Trophoblast cell (in vitro differentiated cells and primary cell): Measurements from ENCODE around the gene FPR1.

Source experiments
- DNase-seq, 2 donors: peaks; one replicate each; pipeline ENCODE4 v3.0.0-alpha.2; 2016
- H2AFZ ChIP-seq: 2 replicates; pipeline ENCODE4 v1.6.1; 2013; ENCODE audit warnings: low read length, moderate library complexity, mild to moderate bottlenecking; ENCODE audit not compliant: insufficient read depth, poor library complexity
- H2AK5ac ChIP-seq: 2 replicates; pipeline ENCODE4 v1.6.1; 2013; ENCODE audit warnings: mild to moderate bottlenecking, low read length
- H2BK120ac ChIP-seq: 2 replicates; pipeline ENCODE4 v1.6.1; 2013; ENCODE audit warnings: low read length, mild to moderate bottlenecking, moderate library complexity; ENCODE audit not compliant: insufficient read depth, poor library complexity
- H2BK12ac ChIP-seq: 2 replicates; pipeline ENCODE4 v1.6.1; 2013; ENCODE audit warnings: mild to moderate bottlenecking, low read length, moderate library complexity
- H2BK5ac ChIP-seq: 2 replicates; pipeline ENCODE4 v1.6.1; 2013; ENCODE audit warnings: low read length, low read depth, moderate library complexity, mild to moderate bottlenecking; ENCODE audit not compliant: poor library complexity
- H3K14ac ChIP-seq: 2 replicates; pipeline ENCODE4 v1.6.1; 2013; ENCODE audit warnings: mild to moderate bottlenecking, low read length
- H3K18ac ChIP-seq: 2 replicates; pipeline ENCODE4 v1.6.1; 2013; ENCODE audit warnings: mild to moderate bottlenecking, low read length
- H3K23ac ChIP-seq: 2 replicates; pipeline ENCODE4 v1.6.1; 2013; ENCODE audit warnings: low read length
- H3K27ac ChIP-seq: 2 replicates; pipeline ENCODE4 v1.5.1; 2013; ENCODE audit warnings: low read depth, mild to moderate bottlenecking, inconsistent platforms, low read length, moderate library complexity
- H3K27me3 ChIP-seq: 2 replicates; pipeline ENCODE4 v1.6.1; 2013; ENCODE audit warnings: inconsistent platforms, mild to moderate bottlenecking, low read length, moderate library complexity; ENCODE audit not compliant: insufficient read depth
- H3K36me3 ChIP-seq, 2 experiments: 1 replicate in 1 of 2; 2 replicates in 1 of 2; pipeline ENCODE4 v1.6.1; 2013; ENCODE audit warnings: low read length in 2 of 2, mild to moderate bottlenecking in 2 of 2, moderate library complexity in 1 of 2; ENCODE audit not compliant: insufficient read depth in 2 of 2, control insufficient read depth in 1 of 2
- H3K4ac ChIP-seq: 2 replicates; pipeline ENCODE4 v1.6.1; 2013; ENCODE audit warnings: low read depth, mild to moderate bottlenecking, low read length, moderate library complexity
- H3K4me1 ChIP-seq, 2 experiments: 1 replicate in 1 of 2; 2 replicates in 1 of 2; pipeline ENCODE4 v1.6.1; 2013; ENCODE audit warnings: low read length in 2 of 2, mild to moderate bottlenecking in 2 of 2, moderate library complexity in 1 of 2; ENCODE audit not compliant: insufficient read depth in 2 of 2, control insufficient read depth in 1 of 2
- H3K4me2 ChIP-seq: 2 replicates; pipeline ENCODE4 v1.6.1; 2013; ENCODE audit warnings: inconsistent platforms, mild to moderate bottlenecking, low read length, moderate library complexity
- H3K4me3 ChIP-seq: 2 replicates; pipeline ENCODE4 v1.5.1; 2013; ENCODE audit warnings: mild to moderate bottlenecking, low read depth, low read length, inconsistent platforms
- H3K79me1 ChIP-seq: one replicate; pipeline ENCODE4 v1.6.1; 2013; ENCODE audit warnings: low read length
- H3K79me2 ChIP-seq: 2 replicates; pipeline ENCODE4 v1.6.1; 2013; ENCODE audit warnings: low read length, mild to moderate bottlenecking; ENCODE audit not compliant: control insufficient read depth, insufficient read depth, poor library complexity
- H3K9ac ChIP-seq: 2 replicates; pipeline ENCODE4 v1.6.1; 2013; ENCODE audit warnings: mild to moderate bottlenecking, low read length
- H3K9me3 ChIP-seq: 2 replicates; pipeline ENCODE4 v1.6.1; 2013; ENCODE audit warnings: low read depth, mild to moderate bottlenecking, control low read depth, inconsistent platforms, low read length; ENCODE audit not compliant: insufficient read depth
- H4K12ac ChIP-seq: 2 replicates; pipeline ENCODE4 v1.6.1; 2013; ENCODE audit warnings: low read depth, mild to moderate bottlenecking, low read length, moderate library complexity
- H4K8ac ChIP-seq: 2 replicates; pipeline ENCODE4 v1.6.1; 2013; ENCODE audit warnings: low read depth, mild to moderate bottlenecking, low read length, moderate library complexity
- H4K91ac ChIP-seq: one replicate; pipeline ENCODE4 v1.6.1; 2013; ENCODE audit warnings: low read depth, mild to moderate bottlenecking, low read length, moderate library complexity
- WGBS: extraction: QIAGEN DNeasy Blood & Tissue Kit; methylation state at CpG from one replicate; pipeline ENCODE4 v1.1.7; 2013; ENCODE audit warnings: missing lambda C conversion rate; ENCODE audit not compliant: insufficient read length, insufficient coverage; ENCODE audit errors: extremely low coverage; 5-methylcytosine and 5-hydroxymethylcytosine counted together

The FPR1 gene

GRCh38 chr19:51710163-51710562 is 41.5 kb downstream of the FPR1 start:
- no CpG with 5 or more reads among the region's 2 CpGs for WGBS
- H3K23ac ChIP-seq: no peak overlapping the region
- H4K8ac ChIP-seq: no peak overlapping the region

DNA sequence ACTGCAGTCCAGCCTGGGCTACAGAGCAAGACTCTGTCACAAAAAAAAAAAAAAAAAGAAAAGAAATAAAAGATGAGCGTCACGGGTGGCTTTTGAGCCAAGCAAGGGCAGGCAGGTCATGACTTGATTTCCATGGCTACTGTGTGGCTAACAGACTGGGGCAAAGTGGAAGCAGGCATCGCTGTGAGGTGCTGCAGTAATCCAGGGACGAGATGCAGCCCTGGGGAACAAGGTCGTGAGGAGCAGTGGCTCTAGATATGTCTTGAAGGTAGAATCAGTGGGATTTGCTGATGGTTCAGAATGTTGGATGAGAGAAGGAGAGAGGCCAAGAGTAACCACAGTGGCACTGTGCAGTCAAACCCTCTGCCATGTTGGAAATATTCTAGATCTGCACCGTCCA is 42.1 kb downstream of the FPR1 start:
- no peak overlapping the region for H2BK12ac ChIP-seq
- no CpG with 5 or more reads among the region's 6 CpGs for WGBS
- no peak overlapping the region for H2BK120ac ChIP-seq
- H3K9ac ChIP-seq: no peak overlapping the region
- H4K8ac ChIP-seq: peak overlapping the region; percentile 16
- H2AK5ac ChIP-seq: no peak overlapping the region
- peak in 1 of 2 donors; percentile 27 for DNase-seq
- H3K23ac ChIP-seq: no peak overlapping the region
- H3K36me3 ChIP-seq: peaks cover 31% of the 10 kb centered on the region in 2 experiments
- no peak overlapping the region for H3K14ac ChIP-seq
- H3K4ac ChIP-seq: no peak overlapping the region
- no peaks in the 10 kb centered on the region for H3K9me3 ChIP-seq
- no peak overlapping the region for H3K18ac ChIP-seq
- H2AFZ ChIP-seq: no peak overlapping the region
- no peaks in the 10 kb centered on the region for H3K79me2 ChIP-seq
- no peak overlapping the region for H3K27ac ChIP-seq
- H3K4me1 ChIP-seq: peaks cover 2 to 3% of the 10 kb centered on the region in 2 experiments
- no peak overlapping the region for H4K12ac ChIP-seq
- H4K91ac ChIP-seq: no peak overlapping the region
- no peaks in the 10 kb centered on the region for H3K27me3 ChIP-seq
- no peak overlapping the region for H3K4me2 ChIP-seq
- no peak overlapping the region for H2BK5ac ChIP-seq
- no peak overlapping the region for H3K4me3 ChIP-seq
- H3K79me1 ChIP-seq: peaks cover under 1% of the 10 kb centered on the region

More at GRCh38 chr19:51710163-51710562, 41.5 kb downstream of the FPR1 start:
- Histone ChIP-seq H3K79me2 (no peaks in the 10 kb centered on the region), H3K4me2 (no peak overlapping the region), H2BK120ac (no peak overlapping the region), H3K9me3 (no peaks in the 10 kb centered on the region), H3K18ac (no peak overlapping the region), H2BK5ac (no peak overlapping the region), H3K9ac (no peak overlapping the region), H4K12ac (no peak overlapping the region), H3K4me3 (no peak overlapping the region), H3K4me1 (peaks cover 2 to 3% of the 10 kb centered on the region in 2 experiments), H3K27me3 (no peaks in the 10 kb centered on the region), H3K27ac (no peak overlapping the region), H2BK12ac (no peak overlapping the region), H3K79me1 (no peaks in the 10 kb centered on the region), H2AFZ (no peak overlapping the region), H3K36me3 (peaks cover 25 to 26% of the 10 kb centered on the region in 2 experiments), H3K4ac (no peak overlapping the region), H2AK5ac (no peak overlapping the region), H4K91ac (no peak overlapping the region), H3K14ac (no peak overlapping the region)
- DNase-seq: peak in 1 of 2 donors; percentile 47

DNA sequence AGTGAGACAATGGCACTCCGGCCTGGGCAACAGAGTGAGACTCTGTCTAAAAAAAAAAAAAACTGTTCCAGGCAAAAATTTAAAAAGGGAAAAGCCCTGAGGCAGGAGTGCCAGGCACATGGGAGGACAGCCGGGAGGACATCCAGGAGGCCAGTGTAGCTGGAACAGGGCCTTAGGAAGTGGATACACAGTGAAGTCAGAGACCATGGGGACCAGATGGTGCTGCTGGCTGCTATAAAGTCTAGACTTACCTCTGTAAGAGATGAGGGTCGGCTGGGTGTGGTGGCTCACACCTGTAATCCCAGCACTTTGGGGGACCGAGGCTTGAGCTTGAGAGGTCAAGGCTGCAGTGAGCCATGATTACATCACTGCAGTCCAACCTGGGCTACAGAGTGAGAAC is 42.9 kb downstream of the FPR1 start:
- Histone ChIP-seq H3K27me3 (no peaks in the 10 kb centered on the region), H3K18ac (no peak overlapping the region), H3K4me3 (no peak overlapping the region), H3K9ac (no peak overlapping the region), H4K91ac (no peak overlapping the region), H4K8ac (no peak overlapping the region), H2AFZ (no peak overlapping the region), H3K9me3 (no peaks in the 10 kb centered on the region), H3K27ac (no peak overlapping the region), H3K36me3 (peaks cover 35% of the 10 kb centered on the region in 2 experiments), H2BK5ac (no peak overlapping the region), H3K23ac (no peak overlapping the region), H4K12ac (no peak overlapping the region), H3K4ac (no peak overlapping the region), H2BK12ac (no peak overlapping the region), H3K4me2 (no peak overlapping the region), H3K14ac (no peak overlapping the region), H2BK120ac (no peak overlapping the region), H2AK5ac (no peak overlapping the region), H3K79me1 (peaks cover 6% of the 10 kb centered on the region), H3K4me1 (peaks cover 2 to 7% of the 10 kb centered on the region in 2 experiments), H3K79me2 (no peaks in the 10 kb centered on the region)
- no CpG with 5 or more reads among the region's 4 CpGs for WGBS
- DNase-seq: peak; percentile 28 to 31

DNA sequence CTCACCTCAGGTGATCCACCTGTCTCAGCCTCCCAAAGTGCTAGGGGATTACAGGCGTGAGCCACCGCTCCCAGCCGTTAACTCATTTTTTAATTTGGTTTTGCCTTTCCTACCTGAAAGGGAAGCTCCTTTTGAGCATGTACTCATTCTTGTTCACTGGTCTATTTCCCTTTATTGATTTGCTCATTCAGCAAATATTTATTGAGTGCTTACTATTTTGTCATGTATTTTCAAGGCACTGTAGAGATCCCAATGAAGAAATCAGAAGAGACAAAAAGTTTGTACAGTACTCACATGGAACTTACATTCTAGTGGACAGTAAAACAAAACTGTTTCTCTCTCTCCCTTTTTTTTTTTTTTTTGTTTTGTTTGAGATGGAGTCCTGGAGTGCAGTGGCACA is 44.8 kb downstream of the FPR1 start:
- peaks cover 2% of the 10 kb centered on the region for H3K79me2 ChIP-seq
- WGBS: no CpG with 5 or more reads among the region's 3 CpGs
- H3K4me1 ChIP-seq: peaks cover 15 to 23% of the 10 kb centered on the region in 2 experiments
- H2AFZ ChIP-seq: no peak overlapping the region
- no peak overlapping the region for H2BK120ac ChIP-seq
- no peak overlapping the region for H2BK5ac ChIP-seq
- no peak overlapping the region for H3K4ac ChIP-seq
- no peak overlapping the region for H3K14ac ChIP-seq
- H3K4me3 ChIP-seq: no peak overlapping the region
- no peak overlapping the region for H3K18ac ChIP-seq
- H4K91ac ChIP-seq: no peak overlapping the region
- H2AK5ac ChIP-seq: no peak overlapping the region
- no peak overlapping the region for H4K8ac ChIP-seq
- no peaks in the 10 kb centered on the region for H3K9me3 ChIP-seq
- DNase-seq: no peak
- no peak overlapping the region for H3K23ac ChIP-seq
- H3K79me1 ChIP-seq: peaks cover 7% of the 10 kb centered on the region
- H3K9ac ChIP-seq: no peak overlapping the region
- peaks cover 38 to 46% of the 10 kb centered on the region in 2 experiments for H3K36me3 ChIP-seq
- no peaks in the 10 kb centered on the region for H3K27me3 ChIP-seq
- no peak overlapping the region for H2BK12ac ChIP-seq
- no peak overlapping the region for H4K12ac ChIP-seq
- H3K27ac ChIP-seq: no peak overlapping the region
- H3K4me2 ChIP-seq: no peak overlapping the region
